ENCODE results near the gene ADI1.

DNA sequence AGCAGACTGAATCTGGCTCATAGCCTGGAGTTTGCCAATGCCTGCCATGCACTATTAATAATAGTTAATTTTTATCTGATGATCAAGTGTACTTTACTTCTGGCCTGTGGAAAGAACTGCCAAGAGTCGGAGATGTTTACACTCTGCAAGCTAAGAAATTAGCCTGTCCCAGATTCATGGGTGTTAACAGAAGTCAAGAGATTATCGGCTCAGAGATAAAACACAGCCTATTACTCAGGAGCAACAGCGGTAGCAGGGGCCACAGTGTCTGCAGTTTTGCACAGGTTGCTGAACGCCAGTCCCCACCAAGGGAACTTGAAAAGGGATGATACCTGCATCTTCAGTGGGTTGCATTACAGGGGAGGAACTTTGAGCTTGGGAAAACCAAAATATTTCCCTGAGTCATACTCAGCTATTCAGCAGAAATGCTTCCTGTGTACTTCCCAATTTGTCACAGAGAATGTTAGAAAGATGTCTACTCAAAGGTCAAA lies 4.3 kb upstream of the ADI1 start:
- TF ChIP-seq, protein P1, sequence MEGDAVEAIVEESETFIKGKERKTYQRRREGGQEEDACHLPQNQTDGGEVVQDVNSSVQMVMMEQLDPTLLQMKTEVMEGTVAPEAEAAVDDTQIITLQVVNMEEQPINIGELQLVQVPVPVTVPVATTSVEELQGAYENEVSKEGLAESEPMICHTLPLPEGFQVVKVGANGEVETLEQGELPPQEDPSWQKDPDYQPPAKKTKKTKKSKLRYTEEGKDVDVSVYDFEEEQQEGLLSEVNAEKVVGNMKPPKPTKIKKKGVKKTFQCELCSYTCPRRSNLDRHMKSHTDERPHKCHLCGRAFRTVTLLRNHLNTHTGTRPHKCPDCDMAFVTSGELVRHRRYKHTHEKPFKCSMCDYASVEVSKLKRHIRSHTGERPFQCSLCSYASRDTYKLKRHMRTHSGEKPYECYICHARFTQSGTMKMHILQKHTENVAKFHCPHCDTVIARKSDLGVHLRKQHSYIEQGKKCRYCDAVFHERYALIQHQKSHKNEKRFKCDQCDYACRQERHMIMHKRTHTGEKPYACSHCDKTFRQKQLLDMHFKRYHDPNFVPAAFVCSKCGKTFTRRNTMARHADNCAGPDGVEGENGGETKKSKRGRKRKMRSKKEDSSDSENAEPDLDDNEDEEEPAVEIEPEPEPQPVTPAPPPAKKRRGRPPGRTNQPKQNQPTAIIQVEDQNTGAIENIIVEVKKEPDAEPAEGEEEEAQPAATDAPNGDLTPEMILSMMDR (IDR thresholded peaks at IDR 0.05 in 4 of 5, conservative IDR thresholded peaks at IDR 0.05 in 1 of 5) = no peak
- TF ChIP-seq POLR2A (IDR thresholded peaks at IDR 0.05) = no peak
